Vagina (tissue), 2 donors: ENCODE results near the gene SYT1.

Experiments
- POLR2AphosphoS5 ChIP-seq, 2 donors: sonication (generic); formaldehyde crosslinking; IDR thresholded peaks; one replicate each; pipeline ENCODE4 v1.9.0; 2017; ENCODE audit warnings: antibody characterized with exemption in 2 of 2, mild to moderate bottlenecking in 2 of 2, low read depth in 1 of 2; ENCODE audit not compliant: insufficient read depth in 1 of 2
- TF ChIP-seq, protein P1 (sequence below), 3 experiments: fragments of 450-650 bp in 2 of 3; fragments of 200-600 bp in 1 of 3; sonication (generic) in 1 of 3; IDR thresholded peaks; one replicate each; pipeline ENCODE4 v1.5.1; 2017 to 2019; ENCODE audit warnings: antibody characterized with exemption in 3 of 3, mild to moderate bottlenecking in 2 of 3, moderate library complexity in 2 of 3

DNA sequence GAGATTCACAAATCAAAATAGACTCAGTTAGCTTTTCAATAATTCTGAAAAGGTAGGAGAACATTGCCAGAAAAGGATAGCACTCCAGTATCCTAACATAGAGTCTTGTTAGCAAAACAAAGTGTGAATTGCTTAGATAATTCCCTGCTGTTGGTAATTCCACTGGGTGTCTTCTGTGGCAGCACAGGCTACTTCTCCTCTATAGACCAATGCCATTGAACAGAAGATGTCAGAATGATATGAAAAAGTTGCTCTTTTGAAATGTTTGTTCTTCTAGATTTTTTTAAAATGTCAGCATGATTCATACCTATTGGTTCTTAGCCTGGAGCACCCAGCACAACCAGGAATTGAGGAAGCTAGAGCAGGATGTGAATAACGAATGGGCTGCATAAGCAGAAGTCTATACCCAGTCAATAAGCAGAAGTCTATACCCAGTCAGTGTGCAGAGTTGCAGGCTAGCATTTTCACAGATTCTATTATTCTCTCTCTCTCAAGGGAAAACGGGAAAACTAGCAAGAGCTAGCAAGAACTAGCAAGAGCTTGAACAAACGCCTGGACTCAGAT lies 112.8 kb downstream of the SYT1 start:
- TF ChIP-seq, protein P1, sequence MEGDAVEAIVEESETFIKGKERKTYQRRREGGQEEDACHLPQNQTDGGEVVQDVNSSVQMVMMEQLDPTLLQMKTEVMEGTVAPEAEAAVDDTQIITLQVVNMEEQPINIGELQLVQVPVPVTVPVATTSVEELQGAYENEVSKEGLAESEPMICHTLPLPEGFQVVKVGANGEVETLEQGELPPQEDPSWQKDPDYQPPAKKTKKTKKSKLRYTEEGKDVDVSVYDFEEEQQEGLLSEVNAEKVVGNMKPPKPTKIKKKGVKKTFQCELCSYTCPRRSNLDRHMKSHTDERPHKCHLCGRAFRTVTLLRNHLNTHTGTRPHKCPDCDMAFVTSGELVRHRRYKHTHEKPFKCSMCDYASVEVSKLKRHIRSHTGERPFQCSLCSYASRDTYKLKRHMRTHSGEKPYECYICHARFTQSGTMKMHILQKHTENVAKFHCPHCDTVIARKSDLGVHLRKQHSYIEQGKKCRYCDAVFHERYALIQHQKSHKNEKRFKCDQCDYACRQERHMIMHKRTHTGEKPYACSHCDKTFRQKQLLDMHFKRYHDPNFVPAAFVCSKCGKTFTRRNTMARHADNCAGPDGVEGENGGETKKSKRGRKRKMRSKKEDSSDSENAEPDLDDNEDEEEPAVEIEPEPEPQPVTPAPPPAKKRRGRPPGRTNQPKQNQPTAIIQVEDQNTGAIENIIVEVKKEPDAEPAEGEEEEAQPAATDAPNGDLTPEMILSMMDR (IDR thresholded peaks at IDR 0.05), result no peak
- no peak for TF ChIP-seq POLR2AphosphoS5 (IDR thresholded peaks at IDR 0.05; ENCODE audit: insufficient read depth in 1 of 2, low read depth in 1 of 2)
